Stimulated activated CD8-positive, alpha-beta memory T cell treated with anti-CD3 and anti-CD28 coated beads, Interleukin-4, amount 100 ng/mL, for 48 hours (primary cell): ENCODE measurements around the gene EIF4G3.

Experiments
- DNase-seq: peaks from one replicate; pipeline ENCODE4 v3.0.0-alpha.2; 2020

The EIF4G3 gene

DNA sequence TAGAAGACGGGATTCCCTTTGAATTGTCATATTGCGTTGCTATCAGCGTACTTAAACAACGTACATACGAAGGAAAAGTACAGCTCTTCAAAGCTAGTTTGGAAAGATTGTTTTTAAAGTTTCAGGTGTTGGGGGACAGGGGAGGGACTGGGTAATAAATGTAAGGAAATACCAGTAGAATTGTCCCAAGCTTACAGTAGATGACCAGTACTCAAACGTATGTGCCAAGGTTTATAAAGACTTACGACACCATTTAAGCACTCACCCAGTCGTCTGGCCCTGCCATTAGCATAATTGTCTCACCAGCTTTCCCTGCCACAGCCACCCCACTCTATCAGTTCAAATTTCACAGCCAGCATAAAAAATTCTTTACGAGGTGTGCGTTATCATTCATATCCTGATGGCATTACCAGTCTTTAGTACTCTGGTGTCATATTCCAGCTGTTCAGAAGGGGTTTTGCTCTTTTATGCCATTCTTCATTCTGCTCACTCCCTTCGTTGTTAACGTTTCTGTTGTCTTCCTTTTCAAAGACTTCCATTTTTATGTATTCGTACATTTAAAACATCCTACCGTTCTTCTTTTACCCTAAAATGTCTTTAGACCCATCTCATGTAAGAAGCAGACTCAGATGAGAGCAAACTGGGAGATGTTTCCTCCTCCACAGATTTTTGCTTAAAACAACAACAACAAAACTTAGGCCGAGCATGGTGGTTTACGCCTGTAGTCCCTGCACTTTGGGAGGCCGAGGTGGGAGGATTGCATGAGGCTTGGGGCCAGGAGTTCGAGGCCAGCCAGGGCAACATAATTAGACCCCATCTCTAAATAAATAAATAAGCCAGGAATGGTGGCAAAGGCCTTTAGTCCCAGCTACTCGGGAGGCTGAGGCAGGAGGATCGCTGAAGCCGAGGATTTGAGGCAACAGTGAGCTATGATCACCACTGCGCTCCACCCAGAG is 388.6 kb downstream of the EIF4G3 start:
- DNase-seq: no peak

- peak; percentile 84 for DNase-seq
Observed at GRCh38 chr1:20787029-20787839, 389.5 kb downstream of the EIF4G3 start, which contains the start of gene HP1BP3. HP1BP3 (minus strand) TSS chr1:20787307; CDS start chr1:20780440, 6,867 bp downstream.

GRCh38 chr1:20786253-20787028 is 390.3 kb downstream of the EIF4G3 start:
- peak; percentile 96 for DNase-seq

GRCh38 chr1:20785907-20786252 is 390.8 kb downstream of the EIF4G3 start:
- no peak for DNase-seq

GRCh38 chr1:20775700-20776099 is 401.0 kb downstream of the EIF4G3 start:
- DNase-seq: no peak

GRCh38 chr1:20771780-20772179 is 404.9 kb downstream of the EIF4G3 start:
- DNase-seq: no peak

GRCh38 chr1:20770314-20771087 is 406.2 kb downstream of the EIF4G3 start:
- DNase-seq: no peak

- DNase-seq: no peak
Observed at GRCh38 chr1:20767271-20767670, 409.4 kb downstream of the EIF4G3 start.

- no peak for DNase-seq
Observed at GRCh38 chr1:20763417-20763816, 413.3 kb downstream of the EIF4G3 start.

DNA sequence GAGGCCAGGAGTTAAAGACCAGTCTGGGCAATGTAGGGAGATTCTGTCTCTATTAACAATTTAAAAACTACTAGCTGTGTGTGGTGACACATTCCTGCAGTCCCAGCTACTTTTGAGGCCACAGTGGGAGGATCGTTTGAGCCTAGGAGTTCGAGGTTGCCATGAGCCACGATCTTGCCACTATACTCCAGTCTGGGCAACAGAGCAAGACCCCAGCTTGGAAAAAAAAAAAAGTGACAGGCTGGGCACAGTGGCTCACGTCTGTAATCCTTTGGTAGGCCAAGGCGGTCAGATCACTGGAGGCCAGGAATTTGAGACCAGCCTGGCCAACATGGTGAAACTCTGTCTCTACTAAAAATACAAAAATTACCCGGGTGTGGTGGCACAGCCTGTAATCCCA is 416.4 kb downstream of the EIF4G3 start:
- no peak for DNase-seq
